ENCODE measurements around the gene RPS24.

The RPS24 gene

DNA sequence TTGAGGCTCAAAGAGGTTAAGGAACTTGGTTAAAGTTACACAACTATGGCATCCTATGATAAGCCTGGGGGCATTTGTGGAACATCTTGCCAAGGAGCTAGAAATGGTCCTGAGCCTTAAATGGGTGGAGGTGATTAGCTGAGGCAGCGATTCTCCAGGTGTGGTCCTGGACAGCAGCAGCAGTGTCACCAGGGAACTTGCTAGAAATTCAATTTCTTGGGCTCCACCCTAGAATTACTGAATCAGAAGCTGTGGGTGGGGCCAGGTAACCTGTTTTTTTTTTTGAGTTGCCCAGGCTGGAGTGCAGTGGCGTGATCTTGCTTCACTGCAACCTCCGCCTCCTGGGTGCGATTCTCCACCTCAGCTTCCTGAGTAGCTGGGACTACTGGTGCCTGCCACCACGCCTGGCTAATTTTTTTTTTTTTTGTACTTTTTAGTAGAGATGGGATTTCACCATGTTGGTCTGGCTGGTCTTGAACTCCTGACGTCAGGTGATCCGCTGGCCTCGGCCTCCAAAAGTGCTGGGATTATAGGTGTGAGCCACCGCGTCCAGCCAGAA lies 13.1 kb downstream of the RPS24 start:
- Histone ChIP-seq H2AFZ (no peak overlapping the region), H3K9ac (no peak overlapping the region), H3K4me2 (ENCODE audit: low read length) (no peak overlapping the region), H3K9me3 (ENCODE audit: control insufficient read depth, low read length) (no peaks in the 10 kb centered on the region), H3K27me3 (ENCODE audit: control insufficient read depth, insufficient read depth, low read length) (no peaks in the 10 kb centered on the region), H3K4me3 (ENCODE audit: low read depth, low read length) (no peak overlapping the region), H3K36me3 (ENCODE audit: control insufficient read depth, insufficient read depth, low read length) (no peaks in the 10 kb centered on the region), H3K79me2 (peaks cover 5% of the 10 kb centered on the region), H3K27ac (no peak overlapping the region), H3K4me1 (no peaks in the 10 kb centered on the region)
- TF ChIP-seq, protein P1, sequence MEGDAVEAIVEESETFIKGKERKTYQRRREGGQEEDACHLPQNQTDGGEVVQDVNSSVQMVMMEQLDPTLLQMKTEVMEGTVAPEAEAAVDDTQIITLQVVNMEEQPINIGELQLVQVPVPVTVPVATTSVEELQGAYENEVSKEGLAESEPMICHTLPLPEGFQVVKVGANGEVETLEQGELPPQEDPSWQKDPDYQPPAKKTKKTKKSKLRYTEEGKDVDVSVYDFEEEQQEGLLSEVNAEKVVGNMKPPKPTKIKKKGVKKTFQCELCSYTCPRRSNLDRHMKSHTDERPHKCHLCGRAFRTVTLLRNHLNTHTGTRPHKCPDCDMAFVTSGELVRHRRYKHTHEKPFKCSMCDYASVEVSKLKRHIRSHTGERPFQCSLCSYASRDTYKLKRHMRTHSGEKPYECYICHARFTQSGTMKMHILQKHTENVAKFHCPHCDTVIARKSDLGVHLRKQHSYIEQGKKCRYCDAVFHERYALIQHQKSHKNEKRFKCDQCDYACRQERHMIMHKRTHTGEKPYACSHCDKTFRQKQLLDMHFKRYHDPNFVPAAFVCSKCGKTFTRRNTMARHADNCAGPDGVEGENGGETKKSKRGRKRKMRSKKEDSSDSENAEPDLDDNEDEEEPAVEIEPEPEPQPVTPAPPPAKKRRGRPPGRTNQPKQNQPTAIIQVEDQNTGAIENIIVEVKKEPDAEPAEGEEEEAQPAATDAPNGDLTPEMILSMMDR (IDR thresholded peaks at IDR 0.05) = no peak

DNA sequence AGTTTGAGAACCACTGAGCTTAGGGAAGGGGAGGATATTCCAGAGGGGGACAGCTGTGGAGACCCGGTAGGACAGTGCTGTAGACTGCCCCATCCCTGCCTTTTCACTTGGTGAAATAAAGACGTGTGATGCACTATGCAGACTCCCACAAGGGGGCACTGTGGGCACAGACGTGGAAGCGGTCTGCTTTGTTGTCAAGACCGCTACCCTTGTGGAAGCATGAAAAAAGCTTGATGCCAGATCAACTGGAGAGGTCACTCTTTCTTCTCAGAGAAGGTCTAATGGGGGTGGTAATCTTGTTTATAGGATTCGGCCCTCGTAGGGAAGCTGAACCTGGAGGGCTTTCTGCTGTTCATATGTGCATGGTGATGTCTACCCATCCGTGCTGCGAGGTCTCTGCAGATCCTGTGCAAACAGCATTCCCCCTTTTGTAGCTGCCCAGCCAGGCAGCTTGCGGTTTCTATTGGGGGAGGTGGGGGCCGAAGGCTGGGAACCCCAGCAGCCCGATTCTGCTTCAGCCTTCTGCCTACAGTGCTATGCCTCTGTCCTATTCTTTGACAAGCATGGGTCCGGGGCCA lies 13.7 kb downstream of the RPS24 start:
- Histone ChIP-seq H3K79me2 (peaks cover 5% of the 10 kb centered on the region), H3K36me3 (ENCODE audit: control insufficient read depth, insufficient read depth, low read length) (no peaks in the 10 kb centered on the region), H3K4me1 (no peaks in the 10 kb centered on the region), H3K9me3 (ENCODE audit: control insufficient read depth, low read length) (no peaks in the 10 kb centered on the region), H2AFZ (no peak overlapping the region), H3K27me3 (ENCODE audit: control insufficient read depth, insufficient read depth, low read length) (no peaks in the 10 kb centered on the region), H3K4me2 (ENCODE audit: low read length) (no peak overlapping the region), H3K4me3 (ENCODE audit: low read depth, low read length) (no peak overlapping the region), H3K27ac (no peak overlapping the region), H3K9ac (no peak overlapping the region)
- TF ChIP-seq, protein P1 (IDR thresholded peaks at IDR 0.05) = peak; percentile 91

DNA sequence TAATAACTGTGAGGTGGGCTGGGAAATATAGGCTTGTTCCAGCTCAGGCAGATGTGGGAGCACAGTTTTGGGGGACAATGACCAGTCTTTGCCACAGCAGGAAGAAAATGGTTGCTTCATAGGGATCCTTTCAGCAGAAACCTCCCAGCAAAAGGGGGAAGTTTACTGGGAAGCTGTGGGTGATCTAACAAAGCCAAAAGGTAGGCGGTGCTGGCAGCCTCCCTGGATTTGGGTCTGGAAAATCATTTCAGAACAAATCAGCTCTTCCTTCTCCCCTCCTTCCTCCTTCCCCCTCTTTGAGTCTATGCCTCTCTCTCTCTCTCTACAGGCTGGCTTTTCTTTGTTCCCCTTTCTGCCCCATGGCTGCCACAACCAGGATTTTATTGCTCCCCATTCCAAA lies 16.2 kb downstream of the RPS24 start:
- TF ChIP-seq, protein P1 (IDR thresholded peaks at IDR 0.05) = no peak
- Histone ChIP-seq H3K27ac (no peak overlapping the region), H3K4me1 (no peaks in the 10 kb centered on the region), H3K79me2 (peaks cover 5% of the 10 kb centered on the region), H3K9ac (no peak overlapping the region), H3K36me3 (ENCODE audit: control insufficient read depth, insufficient read depth, low read length) (no peaks in the 10 kb centered on the region), H3K4me2 (ENCODE audit: low read length) (no peak overlapping the region), H3K4me3 (ENCODE audit: low read depth, low read length) (no peak overlapping the region), H3K27me3 (ENCODE audit: control insufficient read depth, insufficient read depth, low read length) (no peaks in the 10 kb centered on the region), H3K9me3 (ENCODE audit: control insufficient read depth, low read length) (no peaks in the 10 kb centered on the region), H2AFZ (no peak overlapping the region)

DNA sequence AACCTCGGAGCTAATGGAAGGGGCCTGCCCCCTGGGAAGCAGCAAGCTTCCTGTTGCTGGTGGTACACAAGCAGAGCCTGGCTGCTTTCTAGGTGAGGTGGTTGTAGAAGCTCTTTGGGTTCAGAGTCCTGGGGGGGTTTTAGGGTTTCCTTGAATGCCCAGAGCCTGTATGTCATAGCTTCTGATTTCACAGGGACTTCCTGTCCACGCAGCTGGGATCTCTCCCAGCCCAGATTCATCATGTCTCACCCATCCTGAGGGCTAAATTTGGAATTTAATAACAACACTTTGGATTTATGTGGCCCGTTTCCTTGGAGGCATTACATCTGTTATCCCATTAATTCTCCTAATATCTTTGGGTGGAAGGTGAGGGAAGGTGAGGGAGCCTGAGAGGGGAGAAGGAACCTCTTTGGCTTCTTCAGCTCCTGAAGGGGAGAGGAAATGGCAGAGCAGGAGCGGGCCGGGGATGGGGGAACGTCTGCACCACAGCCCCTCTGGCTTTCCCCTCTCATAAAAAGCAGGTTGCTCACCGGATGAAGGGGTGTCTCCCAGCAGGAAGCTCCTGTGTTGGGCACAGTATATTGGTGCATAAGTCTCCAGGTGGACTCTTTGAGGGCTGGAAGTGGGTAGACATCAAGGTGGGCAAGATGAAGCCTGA lies 19.7 kb downstream of the RPS24 start:
- Histone ChIP-seq H3K9me3 (ENCODE audit: control insufficient read depth, low read length) (no peaks in the 10 kb centered on the region), H3K27me3 (ENCODE audit: control insufficient read depth, insufficient read depth, low read length) (no peaks in the 10 kb centered on the region)
- TF ChIP-seq, protein P1 (IDR thresholded peaks at IDR 0.05) = no peak

More for the DNA sequence above, 19.7 kb downstream of the RPS24 start:
- Histone ChIP-seq H3K4me2 (ENCODE audit: low read length) (no peak overlapping the region), H3K79me2 (no peaks in the 10 kb centered on the region), H3K36me3 (ENCODE audit: control insufficient read depth, insufficient read depth, low read length) (no peaks in the 10 kb centered on the region), H2AFZ (no peak overlapping the region), H3K27ac (no peak overlapping the region), H3K4me1 (no peaks in the 10 kb centered on the region), H3K9ac (no peak overlapping the region), H3K4me3 (ENCODE audit: low read depth, low read length) (no peak overlapping the region)

Measured in parathyroid adenoma (tissue), 2 donors.